Suppressor macrophage treated with lipopolysaccharide for 4 hours (primary cell): ENCODE data around the gene GPA33.

Experiments
- DNase-seq: peaks from one replicate; pipeline ENCODE4 v3.0.0-alpha.2; 2020

Gene GPA33

GRCh38 chr1:167084757-167085156 is 5.4 kb downstream of the GPA33 start:
- peak; percentile 71 for DNase-seq

DNA sequence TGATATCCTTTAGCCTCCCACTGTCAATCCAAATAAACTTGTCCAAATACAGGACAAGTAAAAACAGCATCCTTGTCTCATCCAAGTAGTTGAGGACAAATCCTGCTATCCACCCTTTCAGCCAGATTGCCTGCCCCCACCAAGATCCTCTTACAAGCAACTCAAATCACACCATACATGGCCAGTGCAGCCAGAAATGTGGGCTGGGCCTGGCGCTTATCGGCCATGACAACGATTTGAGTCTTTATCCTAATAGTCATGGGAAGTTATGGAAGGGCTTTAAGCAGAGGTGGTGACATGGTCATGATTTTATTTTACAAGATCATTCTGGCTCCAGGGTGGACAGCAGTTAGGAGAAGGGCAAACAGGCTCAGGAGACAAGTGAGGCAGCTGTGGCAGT is 6.3 kb downstream of the GPA33 start:
- no peak for DNase-seq

- DNase-seq: no peak
Observed at GRCh38 chr1:167083066-167083665, 7.0 kb downstream of the GPA33 start.

DNA sequence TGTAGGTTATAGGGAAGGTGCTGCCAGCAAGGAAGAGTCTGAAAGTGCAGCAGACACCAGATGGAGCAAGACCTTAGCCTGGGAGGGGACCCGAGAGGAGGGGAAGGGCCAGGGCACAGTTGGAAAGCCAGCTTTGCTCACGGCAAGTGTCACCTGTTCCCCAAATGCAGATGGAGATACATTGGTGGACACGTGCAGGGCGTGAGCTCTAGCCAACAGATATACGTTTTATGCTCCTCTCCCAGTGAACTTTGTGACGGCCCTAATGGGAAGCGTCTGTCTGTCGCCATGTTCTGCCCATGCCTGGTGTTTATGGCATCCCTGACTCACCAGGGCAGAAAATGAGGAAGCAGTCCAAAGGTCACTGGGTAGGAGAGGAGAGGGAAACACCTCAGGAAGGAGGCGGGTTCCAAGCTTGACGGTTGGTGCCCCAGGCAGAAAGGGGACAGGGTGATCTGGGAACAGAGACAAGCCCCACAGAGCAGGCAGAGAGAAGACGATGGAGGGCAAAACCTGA is 7.6 kb downstream of the GPA33 start:
- peak; percentile 81 for DNase-seq

GRCh38 chr1:167081594-167082156 is 8.5 kb downstream of the GPA33 start:
- no peak for DNase-seq

- no peak for DNase-seq
Observed at GRCh38 chr1:167077868-167078210, 12.3 kb downstream of the GPA33 start.

- DNase-seq: no peak
Observed at GRCh38 chr1:167077128-167077867, 12.9 kb downstream of the GPA33 start.

- DNase-seq: no peak
Observed at GRCh38 chr1:167076136-167076710, 14.0 kb downstream of the GPA33 start.

DNA sequence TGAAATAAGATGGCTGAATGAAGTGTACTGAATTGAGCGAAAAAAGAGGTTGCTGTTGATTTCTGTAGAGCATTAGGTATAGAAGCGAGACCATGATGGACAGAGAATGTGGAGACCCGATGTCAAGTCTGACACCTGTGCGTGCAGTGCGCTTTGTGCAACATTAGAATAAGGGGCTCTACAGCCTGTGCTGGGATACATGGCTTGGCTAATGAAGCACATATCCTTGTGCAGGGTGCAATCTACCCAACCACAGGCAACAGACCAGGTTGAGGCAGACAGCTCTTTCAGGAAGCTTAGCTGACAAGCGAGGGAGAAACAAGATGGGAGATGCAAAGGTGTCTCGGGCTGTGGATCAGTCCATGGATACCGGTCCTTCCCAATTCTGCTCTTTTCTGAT is 18.9 kb downstream of the GPA33 start:
- no peak for DNase-seq

GRCh38 chr1:167068761-167069160 is 21.4 kb downstream of the GPA33 start:
- DNase-seq: no peak

GRCh38 chr1:167067904-167068303 is 22.3 kb downstream of the GPA33 start:
- DNase-seq: no peak

GRCh38 chr1:167066333-167067122 is 23.6 kb downstream of the GPA33 start:
- DNase-seq: peak; percentile 84

- no peak for DNase-seq
Observed at GRCh38 chr1:167065471-167065870, 24.7 kb downstream of the GPA33 start.

DNA sequence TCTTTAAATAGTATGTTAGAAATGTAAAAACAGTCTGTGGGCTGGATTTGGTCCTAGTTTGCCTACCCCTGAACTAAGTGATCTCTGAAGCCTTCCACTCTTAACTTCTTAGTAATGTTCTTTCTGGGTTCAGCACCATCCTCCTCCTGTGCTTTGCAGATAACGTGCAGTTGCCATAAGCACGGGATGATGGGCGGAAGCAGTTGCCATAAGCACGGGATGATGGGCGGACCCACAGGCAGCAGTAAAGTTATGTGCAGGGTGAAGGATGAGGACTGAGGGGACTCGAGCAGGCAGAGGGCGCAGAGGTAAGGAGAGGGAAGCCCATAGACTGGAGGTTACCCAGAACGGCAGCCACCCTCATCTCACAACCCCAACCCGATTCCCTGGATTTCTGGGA is 25.6 kb downstream of the GPA33 start:
- no peak for DNase-seq

DNA sequence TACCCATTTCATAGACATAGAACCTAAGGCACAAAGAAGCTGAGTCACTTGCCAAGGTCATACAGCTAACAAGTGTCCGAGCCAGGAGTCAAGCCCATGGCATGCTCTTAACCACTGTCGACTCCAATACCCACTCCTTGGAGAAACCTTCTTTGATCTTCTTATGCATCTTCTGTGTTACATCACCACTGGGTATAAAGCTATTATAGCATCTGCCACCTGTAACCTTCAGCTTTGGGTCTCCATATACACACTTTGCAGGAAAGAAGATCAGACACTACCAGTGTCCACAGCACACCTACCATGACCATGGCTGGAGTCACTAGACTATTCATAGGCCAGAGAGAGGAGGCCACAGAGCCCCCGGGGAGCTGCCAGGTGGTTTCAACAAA is 29.1 kb downstream of the GPA33 start:
- DNase-seq: no peak

GRCh38 chr1:167060141-167061072 is 29.8 kb downstream of the GPA33 start:
- no peak for DNase-seq

DNA sequence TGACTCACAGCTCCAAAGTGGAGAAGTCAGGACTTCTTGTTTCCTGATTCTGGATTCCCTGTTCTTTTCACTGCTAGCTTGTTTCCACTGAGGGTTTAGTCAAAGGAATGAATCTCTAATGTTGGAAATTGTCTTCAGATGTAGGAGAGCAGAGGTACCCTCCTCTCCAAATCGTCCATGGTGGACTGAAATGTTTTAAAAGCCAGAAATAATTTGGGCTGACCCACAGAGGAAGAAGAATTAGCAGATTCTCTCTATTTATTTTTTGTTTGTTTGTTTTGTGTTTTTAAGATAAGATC is 30.4 kb downstream of the GPA33 start:
- DNase-seq: no peak

GRCh38 chr1:167059045-167059808 is 30.9 kb downstream of the GPA33 start:
- peak; percentile 76 for DNase-seq

- peak; percentile 13 for DNase-seq
Observed at GRCh38 chr1:167057241-167057688, 32.9 kb downstream of the GPA33 start.

DNA sequence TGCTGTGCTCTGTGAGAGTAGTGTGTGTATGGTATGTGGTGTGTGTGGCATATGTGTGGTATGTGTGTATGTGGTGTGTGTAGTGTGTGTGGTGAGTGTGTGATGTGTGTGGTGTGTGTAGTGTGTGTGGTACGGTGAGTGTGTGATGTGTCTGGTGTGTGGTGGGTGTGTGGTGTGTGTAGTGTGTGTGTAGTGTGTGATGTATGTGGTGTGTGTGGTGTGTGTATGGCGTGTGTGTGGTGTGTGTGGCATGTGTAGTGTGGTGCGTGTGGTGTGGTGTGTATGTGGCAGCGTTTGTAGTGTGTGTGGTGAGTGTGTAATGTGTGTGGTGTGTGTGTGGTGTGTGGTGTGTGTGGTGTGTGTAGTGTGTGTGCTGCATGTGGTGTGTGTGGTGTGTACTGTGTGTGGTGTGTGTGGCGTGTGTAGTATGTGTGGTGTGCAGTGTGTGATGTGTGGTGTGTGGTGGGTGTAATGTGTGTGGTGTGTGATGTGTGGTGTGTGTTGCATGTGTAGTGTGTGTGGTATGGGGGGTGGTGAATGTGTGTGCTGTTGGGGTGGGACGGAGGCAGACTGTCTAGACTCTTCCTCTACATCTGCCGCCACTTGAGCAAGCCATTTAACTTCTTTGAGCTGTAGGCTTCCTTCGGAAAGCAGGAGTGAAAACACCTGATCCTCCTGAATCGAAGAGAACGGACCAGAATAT is 33.5 kb downstream of the GPA33 start:
- no peak for DNase-seq
